Cardiac fibroblast (primary cell): Measurements from ENCODE around the gene HSPB3.
"Not testable (repeated sequence)": the region's sequence is repeated elsewhere in the genome, so short reads cannot be mapped to it uniquely, and the experiment has no call there.

Source experiments
- DNase-seq, 2 donors: peaks; one replicate each; pipeline versions ENCODE4 v3.0.0 to v3.0.0-alpha.2; 2010; ENCODE audit warnings: low read depth in 2 of 2
- H3K4me3 ChIP-seq, 2 donors: replicated peaks in 1 of 2; 1 replicate in 1 of 2; 2 replicates in 1 of 2; pipeline ENCODE4 v1.5.1; 2011; ENCODE audit warnings: low read depth in 2 of 2, low read length in 2 of 2, mild to moderate bottlenecking in 2 of 2, moderate library complexity in 1 of 2
- TF ChIP-seq, protein P1 (sequence below): IDR thresholded peaks from one replicate; pipeline ENCODE4 v1.5.1; 2011; ENCODE audit warnings: low read depth, mild to moderate bottlenecking, low read length, inconsistent platforms

Gene HSPB3

GRCh38 chr5:54421976-54422375 is 33.5 kb upstream of the HSPB3 start:
- no peak for DNase-seq
- TF ChIP-seq, protein P1, sequence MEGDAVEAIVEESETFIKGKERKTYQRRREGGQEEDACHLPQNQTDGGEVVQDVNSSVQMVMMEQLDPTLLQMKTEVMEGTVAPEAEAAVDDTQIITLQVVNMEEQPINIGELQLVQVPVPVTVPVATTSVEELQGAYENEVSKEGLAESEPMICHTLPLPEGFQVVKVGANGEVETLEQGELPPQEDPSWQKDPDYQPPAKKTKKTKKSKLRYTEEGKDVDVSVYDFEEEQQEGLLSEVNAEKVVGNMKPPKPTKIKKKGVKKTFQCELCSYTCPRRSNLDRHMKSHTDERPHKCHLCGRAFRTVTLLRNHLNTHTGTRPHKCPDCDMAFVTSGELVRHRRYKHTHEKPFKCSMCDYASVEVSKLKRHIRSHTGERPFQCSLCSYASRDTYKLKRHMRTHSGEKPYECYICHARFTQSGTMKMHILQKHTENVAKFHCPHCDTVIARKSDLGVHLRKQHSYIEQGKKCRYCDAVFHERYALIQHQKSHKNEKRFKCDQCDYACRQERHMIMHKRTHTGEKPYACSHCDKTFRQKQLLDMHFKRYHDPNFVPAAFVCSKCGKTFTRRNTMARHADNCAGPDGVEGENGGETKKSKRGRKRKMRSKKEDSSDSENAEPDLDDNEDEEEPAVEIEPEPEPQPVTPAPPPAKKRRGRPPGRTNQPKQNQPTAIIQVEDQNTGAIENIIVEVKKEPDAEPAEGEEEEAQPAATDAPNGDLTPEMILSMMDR, result no peak
- no peak overlapping the region for H3K4me3 ChIP-seq

DNA sequence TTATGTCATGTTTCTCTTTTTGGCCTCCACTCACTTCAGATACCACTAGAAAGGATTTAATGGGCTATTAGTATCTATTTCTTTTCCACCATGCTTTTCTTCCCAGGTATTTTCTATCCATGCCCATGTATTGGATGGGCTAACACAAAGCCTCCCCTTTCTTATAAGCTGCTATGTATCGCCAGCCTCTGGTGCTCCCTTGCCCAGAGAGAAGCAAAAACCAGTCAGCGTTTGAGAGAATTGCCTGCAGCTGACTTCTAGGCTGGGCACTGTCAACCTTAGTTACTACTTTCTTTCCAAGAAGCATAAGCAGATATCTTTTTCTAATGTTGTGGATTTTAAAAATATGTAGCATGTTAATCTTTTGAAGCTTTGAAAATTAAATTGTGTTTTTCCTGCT is 30.2 kb upstream of the HSPB3 start:
- DNase-seq, result no peak
- TF ChIP-seq, protein P1, result no peak
- no peak overlapping the region for H3K4me3 ChIP-seq

DNA sequence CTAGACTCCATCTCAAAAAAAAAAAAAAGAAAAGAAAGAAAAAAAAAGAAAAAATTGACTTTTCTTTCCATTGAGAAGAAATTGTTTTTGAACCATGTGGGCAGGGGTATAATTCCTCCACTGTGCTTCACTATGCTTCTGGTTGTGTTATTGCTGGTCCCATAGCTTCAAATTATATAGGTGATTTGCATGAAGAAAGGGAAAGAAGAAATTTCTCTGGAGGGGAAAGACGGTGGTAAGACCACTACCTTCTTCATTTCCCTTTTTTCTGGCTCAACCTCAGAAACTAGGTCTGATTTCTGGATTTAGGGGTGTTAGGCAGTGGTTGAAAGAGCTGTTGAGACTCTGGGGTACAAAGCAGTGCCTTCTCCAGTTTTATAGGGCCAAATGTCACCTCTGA is 29.3 kb upstream of the HSPB3 start:
- H3K4me3 ChIP-seq, result no peak overlapping the region
- TF ChIP-seq, protein P1, result no peak
- no peak for DNase-seq

GRCh38 chr5:54434650-54435049 is 20.8 kb upstream of the HSPB3 start:
- not testable (repeated sequence) for DNase-seq, H3K4me3 ChIP-seq

- no peak overlapping the region for H3K4me3 ChIP-seq
- DNase-seq, result no peak
- TF ChIP-seq, protein P1, result no peak
Observed at GRCh38 chr5:54438620-54439389, 16.7 kb upstream of the HSPB3 start.

DNA sequence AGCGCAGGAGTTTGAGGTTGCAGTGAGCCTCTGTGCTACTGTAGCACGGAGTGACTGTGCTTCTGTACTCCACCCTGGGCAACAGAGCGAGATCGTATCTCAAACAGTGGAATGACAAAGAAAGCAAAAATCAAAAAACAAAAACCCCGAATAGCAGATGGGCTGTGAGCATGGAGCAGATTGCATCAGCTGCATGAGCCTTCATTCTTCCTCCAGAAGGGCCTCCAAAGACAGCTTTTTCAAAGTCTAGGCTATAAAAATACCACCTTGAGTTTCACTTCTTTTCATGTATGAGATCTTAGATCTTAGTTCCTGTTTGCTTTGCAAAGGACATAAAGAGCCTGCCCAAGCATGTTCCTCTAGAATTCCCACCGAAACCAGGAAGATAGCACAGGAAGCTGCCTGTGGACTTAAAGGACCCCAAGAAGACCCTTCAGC is 15.0 kb upstream of the HSPB3 start:
- TF ChIP-seq, protein P1, result no peak
- no peak for DNase-seq
- no peak overlapping the region for H3K4me3 ChIP-seq

- no peak overlapping the region for H3K4me3 ChIP-seq
- TF ChIP-seq, protein P1, result no peak
- no peak for DNase-seq
Observed at GRCh38 chr5:54442271-54442670, 13.2 kb upstream of the HSPB3 start.
